KOPT-K1 (cell line): Measurements from ENCODE around the gene KIF20B.

Source experiments
- H3K27ac ChIP-seq: fragments of 200-600 bp; sonication (generic); 2 replicates; pipeline ENCODE4 v1.5.1; 2016; ENCODE audit warnings: antibody characterized with exemption, mild to moderate bottlenecking, low read depth, low read length; ENCODE audit not compliant: poor library complexity, severe bottlenecking
- H3K36me3 ChIP-seq: fragments of 200-600 bp; sonication (generic); 2 replicates; pipeline ENCODE4 v1.5.1; 2017; ENCODE audit warnings: antibody characterized with exemption, mild to moderate bottlenecking, low read length, moderate library complexity; ENCODE audit not compliant: insufficient read depth
- H3K9me3 ChIP-seq: fragments of 200-600 bp; sonication (generic); 2 replicates; pipeline ENCODE4 v1.5.1; 2017; ENCODE audit warnings: antibody characterized with exemption, low read length, mild to moderate bottlenecking; ENCODE audit not compliant: insufficient read depth, poor library complexity, severe bottlenecking

KIF20B gene

GRCh38 chr10:89701242-89702120, at the start of gene KIF20B:
Gene KIF20B, plus strand, starts transcription at chr10:89701590. Its CDS starts 3,705 bp downstream, at chr10:89705295.
- Histone ChIP-seq H3K9me3 (no peaks in the 10 kb centered on the region), H3K36me3 (peaks cover 13% of the 10 kb centered on the region), H3K27ac (peak within 1 kb of the TSS; percentile 93)

DNA sequence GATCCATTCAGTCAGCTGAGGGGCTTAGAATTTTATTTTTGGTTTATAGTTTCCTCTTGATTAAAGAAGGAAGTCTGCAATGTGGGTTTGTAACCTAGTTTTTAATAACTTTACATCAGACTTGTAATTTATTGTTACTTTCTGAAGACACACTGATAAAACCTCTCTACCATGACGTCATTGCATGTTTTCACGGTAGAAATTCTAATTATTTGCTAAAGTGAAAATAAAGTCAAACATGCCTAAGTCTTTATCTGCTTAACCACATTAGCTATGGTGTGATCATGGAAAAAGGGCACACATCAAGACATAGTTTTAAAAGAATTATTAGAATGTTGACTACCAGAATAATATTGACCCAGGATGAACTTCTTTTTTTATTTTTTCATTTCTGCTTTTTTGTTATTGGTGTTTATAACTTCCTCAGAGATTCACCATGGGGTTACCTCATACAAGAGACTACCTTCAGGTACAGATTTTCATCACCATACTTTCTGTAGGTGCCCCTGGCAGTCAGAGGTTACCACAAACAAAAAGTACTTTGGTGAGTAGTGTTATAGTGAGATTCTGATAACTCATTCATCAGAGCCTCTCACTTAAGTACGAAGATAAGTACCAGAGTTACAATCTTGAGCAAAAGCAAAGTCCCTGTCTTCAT, 49.3 kb upstream of the KIF20B start:
- Histone ChIP-seq H3K27ac (no peak overlapping the region), H3K36me3 (no peaks in the 10 kb centered on the region), H3K9me3 (no peaks in the 10 kb centered on the region)

DNA sequence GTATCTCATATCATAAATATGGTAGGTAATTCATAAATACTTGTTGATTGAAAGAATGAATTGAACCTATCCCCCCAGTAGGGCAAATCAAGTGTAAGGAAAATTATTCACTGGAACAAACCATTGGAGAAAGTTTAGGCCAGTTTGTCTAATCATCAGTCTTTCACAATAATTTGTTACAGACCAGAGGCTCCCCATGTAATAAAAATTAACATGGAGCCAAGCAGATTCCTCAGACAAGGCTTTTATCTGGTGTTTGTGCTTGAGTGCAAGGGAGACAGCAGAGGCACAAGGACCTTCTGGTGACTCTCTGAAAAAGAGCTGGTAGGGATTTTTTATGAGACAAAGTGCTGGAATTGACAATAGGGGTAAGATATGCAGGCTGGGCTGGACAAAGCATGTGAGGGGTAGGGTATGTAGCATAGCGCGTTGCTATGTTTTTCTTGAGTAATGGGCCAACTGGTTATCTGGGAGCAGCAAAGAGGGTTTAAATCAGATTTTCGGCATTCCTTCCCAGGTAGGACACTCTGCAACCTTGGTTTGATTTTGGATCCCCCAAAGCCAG, 48.5 kb upstream of the KIF20B start:
- no peak overlapping the region for H3K27ac ChIP-seq
- no peaks in the 10 kb centered on the region for H3K36me3 ChIP-seq
- no peaks in the 10 kb centered on the region for H3K9me3 ChIP-seq

- Histone ChIP-seq H3K36me3 (no peaks in the 10 kb centered on the region), H3K9me3 (no peaks in the 10 kb centered on the region), H3K27ac (no peak overlapping the region)
Measured at GRCh38 chr10:89653410-89653869, 48.0 kb upstream of the KIF20B start.

DNA sequence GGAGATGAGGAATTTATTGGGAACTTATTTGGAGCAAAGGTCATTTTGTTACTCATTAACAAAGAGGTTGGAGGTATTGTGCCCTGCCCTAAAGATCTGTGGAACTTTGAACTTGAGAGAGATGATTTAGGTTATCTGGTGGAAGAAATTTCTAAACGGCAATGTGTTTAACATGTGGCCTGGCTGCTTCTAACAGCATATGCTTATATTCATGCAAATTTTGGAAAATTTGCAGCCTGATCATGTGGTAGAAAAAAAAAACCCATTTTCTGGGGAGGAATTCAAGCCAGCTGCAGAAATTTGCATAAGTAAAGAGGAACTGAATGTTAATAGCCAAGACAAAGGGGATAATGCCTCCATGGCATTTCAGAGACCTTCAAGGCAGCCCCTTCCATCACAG, 45.7 kb upstream of the KIF20B start:
- Histone ChIP-seq H3K36me3 (no peaks in the 10 kb centered on the region), H3K27ac (no peak overlapping the region), H3K9me3 (no peaks in the 10 kb centered on the region)

DNA sequence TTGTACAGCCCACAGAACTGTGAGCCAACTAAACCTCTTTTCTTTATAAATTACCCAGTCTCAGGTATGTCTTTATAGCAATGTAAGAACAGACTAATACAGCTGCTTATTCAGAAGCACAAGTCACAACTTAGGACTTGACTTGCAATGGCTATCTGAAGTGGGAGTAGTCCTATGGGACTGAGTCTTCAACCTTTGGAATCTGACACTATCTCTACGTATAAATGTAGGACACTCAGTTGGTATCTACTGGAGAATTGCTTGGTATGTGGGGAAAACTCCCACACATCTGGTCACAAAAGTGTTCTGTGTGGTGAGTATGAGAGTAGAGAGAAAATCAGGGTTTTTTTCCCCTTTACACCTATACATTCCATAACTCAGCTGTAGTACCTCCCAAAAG, 44.1 kb upstream of the KIF20B start:
- Histone ChIP-seq H3K27ac (no peak overlapping the region), H3K36me3 (no peaks in the 10 kb centered on the region), H3K9me3 (no peaks in the 10 kb centered on the region)

- no peaks in the 10 kb centered on the region for H3K9me3 ChIP-seq
- H3K27ac ChIP-seq: no peak overlapping the region
Measured at GRCh38 chr10:89659143-89660131, 42.0 kb upstream of the KIF20B start.

DNA sequence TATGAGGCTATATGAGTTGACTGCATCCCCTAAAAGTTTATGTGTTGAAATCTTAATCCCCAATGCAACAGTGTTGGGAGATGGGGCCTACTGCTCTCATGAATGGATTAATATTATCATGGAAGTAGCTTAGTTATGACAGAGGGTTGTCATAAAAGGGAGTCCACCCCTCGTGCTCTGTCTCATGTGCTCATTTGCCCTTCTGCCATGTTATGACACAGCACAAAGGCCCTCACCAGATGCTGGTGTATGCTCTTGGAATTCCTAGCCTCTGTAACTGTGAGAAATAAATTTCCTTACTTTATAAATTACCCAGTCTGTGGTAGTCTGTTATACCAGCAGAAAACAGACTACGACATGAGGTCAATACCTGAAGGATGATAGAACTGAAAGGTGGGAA, 38.8 kb upstream of the KIF20B start:
- no peaks in the 10 kb centered on the region for H3K9me3 ChIP-seq
- H3K27ac ChIP-seq: no peak overlapping the region
- no peaks in the 10 kb centered on the region for H3K36me3 ChIP-seq

More at GRCh38 chr10:89659143-89660131, 42.0 kb upstream of the KIF20B start:
- H3K36me3 ChIP-seq: no peaks in the 10 kb centered on the region

- Histone ChIP-seq H3K9me3 (no peaks in the 10 kb centered on the region), H3K36me3 (no peaks in the 10 kb centered on the region), H3K27ac (no peak overlapping the region)
Measured at GRCh38 chr10:89663144-89663543, 38.2 kb upstream of the KIF20B start.

DNA sequence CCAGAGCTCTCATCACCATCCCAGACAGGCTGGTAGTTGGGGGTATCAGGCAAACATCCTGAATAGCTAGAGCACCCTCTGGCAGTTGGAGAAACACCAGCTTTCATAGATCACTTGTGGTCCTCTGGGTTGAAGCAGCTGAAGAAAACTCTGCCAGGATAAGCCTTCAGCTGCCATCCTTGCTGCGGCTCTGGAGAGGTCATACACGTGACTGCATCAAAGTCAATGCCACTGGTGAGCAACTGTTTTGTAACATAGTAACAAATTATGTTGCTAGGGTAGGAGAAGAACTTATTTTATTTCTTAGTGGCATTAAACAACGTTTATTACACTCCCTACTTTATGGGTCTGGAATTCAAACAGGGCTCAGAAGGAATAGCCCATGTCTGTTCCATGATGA, 37.2 kb upstream of the KIF20B start:
- H3K36me3 ChIP-seq: no peaks in the 10 kb centered on the region
- no peaks in the 10 kb centered on the region for H3K9me3 ChIP-seq
- H3K27ac ChIP-seq: no peak overlapping the region

- H3K9me3 ChIP-seq: no peaks in the 10 kb centered on the region
Measured at GRCh38 chr10:89665302-89665701, 36.1 kb upstream of the KIF20B start.

DNA sequence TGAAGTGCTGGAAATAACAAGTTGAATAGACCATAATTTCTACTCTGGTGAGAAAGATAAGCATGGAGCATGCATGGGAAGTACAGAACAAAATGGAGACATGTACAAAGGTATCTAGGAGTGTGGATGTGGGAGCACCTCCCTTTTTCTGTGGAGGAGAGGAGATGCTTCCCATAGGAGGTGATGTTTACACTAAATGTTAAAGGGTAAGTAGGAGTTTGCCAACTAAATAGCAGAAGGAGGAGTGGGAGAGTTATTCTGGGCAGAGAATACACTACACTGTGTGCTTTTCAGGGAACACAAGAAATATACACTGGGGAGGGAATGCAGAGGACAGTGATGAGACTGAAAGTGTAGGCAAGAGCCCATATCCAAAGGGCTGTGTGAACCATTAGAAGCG, 35.3 kb upstream of the KIF20B start:
- H3K27ac ChIP-seq: no peak overlapping the region
- H3K36me3 ChIP-seq: no peaks in the 10 kb centered on the region
- H3K9me3 ChIP-seq: no peaks in the 10 kb centered on the region

More at GRCh38 chr10:89665302-89665701, 36.1 kb upstream of the KIF20B start:
- Histone ChIP-seq H3K36me3 (no peaks in the 10 kb centered on the region), H3K27ac (no peak overlapping the region)

- no peaks in the 10 kb centered on the region for H3K36me3 ChIP-seq
- H3K27ac ChIP-seq: no peak overlapping the region
- H3K9me3 ChIP-seq: no peaks in the 10 kb centered on the region
Measured at GRCh38 chr10:89668386-89669071, 32.9 kb upstream of the KIF20B start.

DNA sequence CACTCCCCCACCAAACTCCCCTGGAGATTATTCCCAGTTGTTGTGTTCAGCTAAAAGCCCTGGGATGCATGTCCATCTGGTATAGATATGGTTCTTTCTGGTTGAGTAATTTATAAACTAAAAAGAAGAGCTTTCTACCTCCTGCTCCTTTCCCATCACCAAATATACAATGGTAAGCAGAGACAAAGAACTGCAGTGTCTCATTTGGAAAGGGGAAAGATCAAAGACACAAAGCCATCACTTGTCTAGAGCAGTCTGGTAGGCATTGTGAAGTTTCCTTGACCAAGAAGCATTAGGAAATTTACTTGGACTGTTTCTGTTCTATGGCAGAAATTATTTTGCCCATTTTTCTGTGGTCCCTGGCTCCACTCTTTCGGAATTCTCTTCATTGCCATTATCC, 31.4 kb upstream of the KIF20B start:
- Histone ChIP-seq H3K27ac (no peak overlapping the region), H3K36me3 (no peaks in the 10 kb centered on the region), H3K9me3 (no peaks in the 10 kb centered on the region)
